ENCODE data around the gene RXRA. TPM values are rescaled to one million over a fixed set of nuclear protein-coding genes. Genes with fewer than 3 reads are reported as not detected.

RXRA gene
- total and polyA plus RNA-seq, 2 donors (not counting 1 experiment from before 2014, with no cell fraction given): 2.6 to 6.8 TPM

DNA sequence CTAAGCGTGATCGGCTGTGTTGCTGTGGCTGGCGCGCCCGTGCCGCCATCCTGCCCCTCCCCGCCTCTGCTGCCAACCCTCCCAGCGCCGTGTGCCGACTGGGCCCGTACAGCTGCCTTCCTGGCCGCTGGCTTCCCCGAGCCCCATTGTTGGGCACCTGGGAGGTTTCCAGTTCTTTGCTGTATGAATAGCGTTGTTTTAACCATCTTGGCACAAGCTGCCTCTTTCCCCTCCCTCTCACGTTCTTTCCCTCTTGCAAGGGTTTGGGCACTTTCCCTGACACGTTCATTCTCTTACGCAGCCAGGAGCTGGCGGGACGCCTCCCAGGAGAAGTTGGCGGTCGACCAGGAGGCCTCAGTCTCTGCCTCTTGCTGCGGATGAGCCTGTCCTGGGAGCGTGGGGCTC, 43.1 kb upstream of the RXRA start:
- Histone ChIP-seq H3K9ac (ENCODE audit: low read length) (no peak overlapping the region), H3K36me3 (replicated peaks in 1 of 2; ENCODE audit: control extremely low read depth in 1 of 2, control insufficient read depth in 1 of 2, extremely low read depth in 1 of 2, insufficient read depth in 2 of 2, low read length in 1 of 2) (no peaks in the 10 kb centered on the region), H3K27me3 (replicated peaks in 1 of 4; ENCODE audit: control extremely low read depth in 1 of 4, control insufficient read depth in 3 of 4, insufficient read depth in 4 of 4, low read length in 3 of 4) (peaks cover 0 to 22% (median 6%) of the 10 kb centered on the region in 4 experiments), H3K4me2 (replicated peaks; ENCODE audit: low read depth, low read length, poor library complexity, severe bottlenecking) (no peak overlapping the region), H4K20me1 (ENCODE audit: control insufficient read depth, insufficient read depth, low read length, poor library complexity, severe bottlenecking) (no peaks in the 10 kb centered on the region), H3K9me3 (ENCODE audit: control extremely low read depth in 1 of 3, control insufficient read depth in 2 of 3, insufficient read depth in 1 of 3, low read length in 2 of 3) (peaks cover 0 to 16% (median 0%) of the 10 kb centered on the region in 3 donors), H2AFZ (ENCODE audit: insufficient read depth, low read depth, low read length, poor library complexity, severe bottlenecking) (no peak overlapping the region), H3K27ac (ENCODE audit: low read length in 2 of 2) (no peak overlapping the region), H3K4me3 (ENCODE audit: control extremely low read depth in 1 of 5, extremely low read depth in 1 of 5, insufficient read depth in 1 of 5, low read depth in 2 of 5, low read length in 4 of 5) (no peak overlapping the region), H3K79me2 (ENCODE audit: control insufficient read depth, insufficient read depth, low read length) (no peaks in the 10 kb centered on the region), H3K4me1 (ENCODE audit: control insufficient read depth in 2 of 2, insufficient read depth in 2 of 2, low read length in 2 of 2) (peaks cover 10 to 15% of the 10 kb centered on the region in 2 donors)
- Mint-ChIP-seq H3K4me1 (peaks cover 14% of the 10 kb centered on the region), H3K9me3 (ENCODE audit: insufficient read depth) (no peaks in the 10 kb centered on the region), H3K27ac (no peak overlapping the region), H3K27me3 (peaks cover 34% of the 10 kb centered on the region), H3K4me3 (no peak overlapping the region)
- DNase-seq (no peak), ATAC-seq (ENCODE audit: low read depth) (no peak)
- intact Hi-C loops (cut with micrococcal nuclease): no loop called here
- no peak for TF ChIP-seq EZH2 (IDR thresholded peaks at IDR 0.05; ENCODE audit: borderline replicate concordance, insufficient read depth, low read depth, low read length, poor library complexity, severe bottlenecking)
- TF ChIP-seq, protein P1, sequence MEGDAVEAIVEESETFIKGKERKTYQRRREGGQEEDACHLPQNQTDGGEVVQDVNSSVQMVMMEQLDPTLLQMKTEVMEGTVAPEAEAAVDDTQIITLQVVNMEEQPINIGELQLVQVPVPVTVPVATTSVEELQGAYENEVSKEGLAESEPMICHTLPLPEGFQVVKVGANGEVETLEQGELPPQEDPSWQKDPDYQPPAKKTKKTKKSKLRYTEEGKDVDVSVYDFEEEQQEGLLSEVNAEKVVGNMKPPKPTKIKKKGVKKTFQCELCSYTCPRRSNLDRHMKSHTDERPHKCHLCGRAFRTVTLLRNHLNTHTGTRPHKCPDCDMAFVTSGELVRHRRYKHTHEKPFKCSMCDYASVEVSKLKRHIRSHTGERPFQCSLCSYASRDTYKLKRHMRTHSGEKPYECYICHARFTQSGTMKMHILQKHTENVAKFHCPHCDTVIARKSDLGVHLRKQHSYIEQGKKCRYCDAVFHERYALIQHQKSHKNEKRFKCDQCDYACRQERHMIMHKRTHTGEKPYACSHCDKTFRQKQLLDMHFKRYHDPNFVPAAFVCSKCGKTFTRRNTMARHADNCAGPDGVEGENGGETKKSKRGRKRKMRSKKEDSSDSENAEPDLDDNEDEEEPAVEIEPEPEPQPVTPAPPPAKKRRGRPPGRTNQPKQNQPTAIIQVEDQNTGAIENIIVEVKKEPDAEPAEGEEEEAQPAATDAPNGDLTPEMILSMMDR (IDR thresholded peaks at IDR 0.05): no peak
- WGBS (ENCODE audit: insufficient coverage): 55% methylated on average over 17 of the region's 23 CpGs
- ChIA-PET CTCF (no interaction called here), POLR2A (no interaction called here)

DNA sequence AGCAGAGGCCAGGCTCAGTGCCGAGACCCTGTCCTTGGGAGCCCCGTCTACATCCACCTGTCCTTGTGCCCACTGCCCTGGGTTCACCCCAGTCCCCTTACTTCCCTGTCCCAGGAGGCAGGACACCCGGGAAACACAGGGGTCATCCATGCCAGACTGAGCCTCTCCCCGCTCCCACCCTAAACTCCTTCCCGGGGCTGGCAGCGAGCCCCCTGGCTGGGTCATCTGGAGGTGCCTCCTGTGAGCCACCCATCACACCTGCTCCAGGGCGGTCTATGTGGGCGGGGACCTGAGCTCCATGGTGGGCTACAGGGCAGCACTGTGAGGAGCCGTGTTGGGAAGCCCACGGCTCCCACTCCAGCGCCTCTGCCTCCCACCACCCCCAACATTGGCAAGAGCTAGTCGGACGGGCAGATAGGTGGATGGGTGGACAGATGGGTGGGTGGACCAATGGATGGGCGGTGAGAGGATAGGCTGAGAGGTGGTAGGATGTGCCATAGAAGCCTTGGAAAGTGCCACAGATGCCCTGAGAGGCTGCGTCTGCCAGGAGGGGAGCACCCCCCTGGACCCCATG, 42.5 kb upstream of the RXRA start:
- Histone ChIP-seq H3K4me2 (replicated peaks; ENCODE audit: low read depth, low read length, poor library complexity, severe bottlenecking) (no peak overlapping the region), H3K27ac (ENCODE audit: low read length in 2 of 2) (no peak overlapping the region), H2AFZ (ENCODE audit: insufficient read depth, low read depth, low read length, poor library complexity, severe bottlenecking) (no peak overlapping the region), H4K20me1 (ENCODE audit: control insufficient read depth, insufficient read depth, low read length, poor library complexity, severe bottlenecking) (no peaks in the 10 kb centered on the region), H3K9me3 (ENCODE audit: control extremely low read depth in 1 of 3, control insufficient read depth in 2 of 3, insufficient read depth in 1 of 3, low read length in 2 of 3) (peaks cover 0 to 10% (median 0%) of the 10 kb centered on the region in 3 donors), H3K4me3 (ENCODE audit: control extremely low read depth in 1 of 5, extremely low read depth in 1 of 5, insufficient read depth in 1 of 5, low read depth in 2 of 5, low read length in 4 of 5) (no peak overlapping the region), H3K79me2 (ENCODE audit: control insufficient read depth, insufficient read depth, low read length) (no peaks in the 10 kb centered on the region), H3K9ac (ENCODE audit: low read length) (no peak overlapping the region), H3K4me1 (ENCODE audit: control insufficient read depth in 2 of 2, insufficient read depth in 2 of 2, low read length in 2 of 2) (peaks cover 10 to 15% of the 10 kb centered on the region in 2 donors), H3K36me3 (replicated peaks in 1 of 2; ENCODE audit: control extremely low read depth in 1 of 2, control insufficient read depth in 1 of 2, extremely low read depth in 1 of 2, insufficient read depth in 2 of 2, low read length in 1 of 2) (no peaks in the 10 kb centered on the region), H3K27me3 (replicated peaks in 1 of 4; ENCODE audit: control extremely low read depth in 1 of 4, control insufficient read depth in 3 of 4, insufficient read depth in 4 of 4, low read length in 3 of 4) (peaks cover 0 to 18% (median 6%) of the 10 kb centered on the region in 4 experiments)
- Mint-ChIP-seq H3K4me3 (no peak overlapping the region), H3K27me3 (peaks cover 34% of the 10 kb centered on the region), H3K27ac (no peak overlapping the region), H3K4me1 (peaks cover 14% of the 10 kb centered on the region), H3K9me3 (ENCODE audit: insufficient read depth) (no peaks in the 10 kb centered on the region)
- DNase-seq (no peak), ATAC-seq (ENCODE audit: low read depth) (no peak)
- ChIA-PET POLR2A (no interaction called here), CTCF (no interaction called here)
- TF ChIP-seq, protein P1 (IDR thresholded peaks at IDR 0.05): no peak
- WGBS (ENCODE audit: insufficient coverage): 88% methylated on average over 10 of the region's 15 CpGs
- intact Hi-C loops (cut with micrococcal nuclease): no loop called here
